K562 (cell line): ENCODE results near the gene CADM2. TPM values are rescaled to one million over a fixed set of nuclear protein-coding genes. Genes with fewer than 3 reads are reported as not detected.

Experiments used
- KAT8 ChIP-seq: fragments of 450-650 bp; IDR thresholded peaks from 2 replicates; pipeline ENCODE4 v1.6.1; 2016; ENCODE audit warnings: low read depth, mild to moderate bottlenecking
- MBD1 ChIP-seq: fragments of 250-450 bp; sonication (Bioruptor Pico); IDR thresholded peaks from 2 replicates; pipeline ENCODE4 v1.8.0; 2022; ENCODE audit warnings: inconsistent platforms
- MEF2D ChIP-seq: conservative IDR thresholded peaks from 2 replicates; pipeline ENCODE4 v1.6.1; 2016; ENCODE audit warnings: low read depth, missing genetic modification characterization, missing compliant biosample characterization
- NFE2L1 ChIP-seq: fragments of 450-650 bp; IDR thresholded peaks from 2 replicates; pipeline ENCODE4 v1.6.1; 2016; ENCODE audit warnings: missing genetic modification characterization, low read depth, mild to moderate bottlenecking, missing compliant biosample characterization, moderate library complexity, borderline replicate concordance
- NR2F6 ChIP-seq: fragments of 450-650 bp; formaldehyde crosslinking; IDR thresholded peaks from 2 replicates; pipeline ENCODE4 v1.4.0; 2020; ENCODE audit warnings: mild to moderate bottlenecking
- TRIM24 ChIP-seq, 2 experiments: fragments of 450-650 bp; IDR thresholded peaks; 2 replicates each; pipeline ENCODE4 v1.6.1; 2016
- WHSC1 ChIP-seq: IDR thresholded peaks from one replicate; pipeline ENCODE4 v1.6.1; 2012; ENCODE audit warnings: low read length, control low read depth, inconsistent platforms
- ZFP30 ChIP-seq: fragments of 250-450 bp; sonication (Bioruptor Pico); IDR thresholded peaks from 2 replicates; pipeline ENCODE4 v1.8.0; 2022; ENCODE audit warnings: moderate library complexity, mild to moderate bottlenecking, inconsistent platforms, borderline replicate concordance
- ZNF436 ChIP-seq: fragments of 250-450, 450-650 bp; sonication (Bioruptor Pico); formaldehyde crosslinking; IDR thresholded peaks from 2 replicates; pipeline ENCODE4 v1.7.0; 2020; ENCODE audit warnings: mild to moderate bottlenecking
- ZSCAN32 ChIP-seq: fragments of 450-650 bp; formaldehyde crosslinking; IDR thresholded peaks from 2 replicates; pipeline ENCODE4 v1.4.0; 2020; ENCODE audit warnings: mild to moderate bottlenecking, moderate library complexity
- polyA plus RNA-seq, 8 experiments: library from polyadenylated mRNA; depleted of rRNA in 4 of 8; stranded (reverse) in 5 of 8; unstranded in 3 of 8; fragments of >200 nt; fragmentation: Nextera tagmentation in 2 of 8; fragmentation: Illumina TruSeq in 1 of 8; extraction: Ambion mirVana in 2 of 8; extraction: Trizol in 1 of 8; gene quantifications; 2 replicates each; pipeline versions ENCODE4 v1.2.1 to v1.2.3, GENCODE V29; 2011 to 2014; ENCODE audit warnings: inconsistent platforms in 1 of 8, missing spikeins in 1 of 8
- total RNA-seq, 7 experiments: library from RNA; depleted of rRNA in 6 of 7; stranded (reverse); fragments of >200 nt in 6 of 7; fragmentation: Illumina TruSeq in 2 of 7; extraction: Trizol in 2 of 7; gene quantifications; 2 replicates each; pipeline versions ENCODE4 v1.2.1 to v1.2.3, GENCODE V29; 2011 to 2021; ENCODE audit warnings: low replicate concordance in 1 of 7
- TF ChIP-seq, protein P1 (sequence below): IDR thresholded peaks from 3 replicates; pipeline ENCODE4 v1.6.1; 2011; ENCODE audit warnings: borderline replicate concordance, mild to moderate bottlenecking, moderate library complexity; ENCODE audit not compliant: insufficient read length; ENCODE audit errors: extremely low read depth
- TF ChIP-seq, protein P2 (sequence below): fragments of 250-450 bp; sonication (Bioruptor Pico); IDR thresholded peaks from 2 replicates; pipeline ENCODE4 v1.5.1; 2021; ENCODE audit warnings: mild to moderate bottlenecking

Gene CADM2
- total and polyA plus RNA-seq, 9 of the 15 experiments (the other 6 are each of a cell fraction or from before 2014, with no cell fraction given), result 0.11 to 3.2 (median 0.95) TPM

GRCh38 chr3:86046436-86047136 is 1087.8 kb downstream of the CADM2 start (continued):
- TF ChIP-seq, protein P1, sequence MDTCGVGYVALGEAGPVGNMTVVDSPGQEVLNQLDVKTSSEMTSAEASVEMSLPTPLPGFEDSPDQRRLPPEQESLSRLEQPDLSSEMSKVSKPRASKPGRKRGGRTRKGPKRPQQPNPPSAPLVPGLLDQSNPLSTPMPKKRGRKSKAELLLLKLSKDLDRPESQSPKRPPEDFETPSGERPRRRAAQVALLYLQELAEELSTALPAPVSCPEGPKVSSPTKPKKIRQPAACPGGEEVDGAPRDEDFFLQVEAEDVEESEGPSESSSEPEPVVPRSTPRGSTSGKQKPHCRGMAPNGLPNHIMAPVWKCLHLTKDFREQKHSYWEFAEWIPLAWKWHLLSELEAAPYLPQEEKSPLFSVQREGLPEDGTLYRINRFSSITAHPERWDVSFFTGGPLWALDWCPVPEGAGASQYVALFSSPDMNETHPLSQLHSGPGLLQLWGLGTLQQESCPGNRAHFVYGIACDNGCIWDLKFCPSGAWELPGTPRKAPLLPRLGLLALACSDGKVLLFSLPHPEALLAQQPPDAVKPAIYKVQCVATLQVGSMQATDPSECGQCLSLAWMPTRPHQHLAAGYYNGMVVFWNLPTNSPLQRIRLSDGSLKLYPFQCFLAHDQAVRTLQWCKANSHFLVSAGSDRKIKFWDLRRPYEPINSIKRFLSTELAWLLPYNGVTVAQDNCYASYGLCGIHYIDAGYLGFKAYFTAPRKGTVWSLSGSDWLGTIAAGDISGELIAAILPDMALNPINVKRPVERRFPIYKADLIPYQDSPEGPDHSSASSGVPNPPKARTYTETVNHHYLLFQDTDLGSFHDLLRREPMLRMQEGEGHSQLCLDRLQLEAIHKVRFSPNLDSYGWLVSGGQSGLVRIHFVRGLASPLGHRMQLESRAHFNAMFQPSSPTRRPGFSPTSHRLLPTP, result no peak
- TF ChIP-seq, protein P2, sequence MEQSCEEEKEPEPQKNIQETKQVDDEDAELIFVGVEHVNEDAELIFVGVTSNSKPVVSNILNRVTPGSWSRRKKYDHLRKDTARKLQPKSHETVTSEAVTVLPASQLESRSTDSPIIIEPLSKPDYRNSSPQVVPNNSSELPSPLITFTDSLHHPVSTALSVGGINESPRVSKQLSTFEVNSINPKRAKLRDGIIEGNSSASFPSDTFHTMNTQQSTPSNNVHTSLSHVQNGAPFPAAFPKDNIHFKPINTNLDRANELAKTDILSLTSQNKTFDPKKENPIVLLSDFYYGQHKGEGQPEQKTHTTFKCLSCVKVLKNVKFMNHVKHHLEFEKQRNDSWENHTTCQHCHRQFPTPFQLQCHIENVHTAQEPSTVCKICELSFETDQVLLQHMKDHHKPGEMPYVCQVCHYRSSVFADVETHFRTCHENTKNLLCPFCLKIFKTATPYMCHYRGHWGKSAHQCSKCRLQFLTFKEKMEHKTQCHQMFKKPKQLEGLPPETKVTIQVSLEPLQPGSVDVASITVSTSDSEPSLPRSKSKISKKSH, result no peak
- TF ChIP-seq KAT8 (no peak), WHSC1 (no peak), TRIM24 (IDR thresholded peaks at IDR 0.05) (no peak), ZFP30 (CRISPR knock-in tag) (no peak), ZNF436 (CRISPR knock-in tag) (no peak), NFE2L1 (tag) (no peak), MBD1 (CRISPR knock-in tag) (no peak), ZSCAN32 (no peak), MEF2D (tag) (no peak), NR2F6 (CRISPR knock-in tag) (no peak)
- TF ChIP-seq, all 486 proteins: peak for 0
